ENCODE results near the gene PABPN1. TPM values are rescaled to one million over a fixed set of nuclear protein-coding genes. Genes with fewer than 3 reads are reported as not detected.

The PABPN1 gene
- total RNA-seq, 3 donors from 2014 or later (not counting 1 experiment from before 2014, with no cell fraction given): 226 to 261 (median 238) TPM

DNA sequence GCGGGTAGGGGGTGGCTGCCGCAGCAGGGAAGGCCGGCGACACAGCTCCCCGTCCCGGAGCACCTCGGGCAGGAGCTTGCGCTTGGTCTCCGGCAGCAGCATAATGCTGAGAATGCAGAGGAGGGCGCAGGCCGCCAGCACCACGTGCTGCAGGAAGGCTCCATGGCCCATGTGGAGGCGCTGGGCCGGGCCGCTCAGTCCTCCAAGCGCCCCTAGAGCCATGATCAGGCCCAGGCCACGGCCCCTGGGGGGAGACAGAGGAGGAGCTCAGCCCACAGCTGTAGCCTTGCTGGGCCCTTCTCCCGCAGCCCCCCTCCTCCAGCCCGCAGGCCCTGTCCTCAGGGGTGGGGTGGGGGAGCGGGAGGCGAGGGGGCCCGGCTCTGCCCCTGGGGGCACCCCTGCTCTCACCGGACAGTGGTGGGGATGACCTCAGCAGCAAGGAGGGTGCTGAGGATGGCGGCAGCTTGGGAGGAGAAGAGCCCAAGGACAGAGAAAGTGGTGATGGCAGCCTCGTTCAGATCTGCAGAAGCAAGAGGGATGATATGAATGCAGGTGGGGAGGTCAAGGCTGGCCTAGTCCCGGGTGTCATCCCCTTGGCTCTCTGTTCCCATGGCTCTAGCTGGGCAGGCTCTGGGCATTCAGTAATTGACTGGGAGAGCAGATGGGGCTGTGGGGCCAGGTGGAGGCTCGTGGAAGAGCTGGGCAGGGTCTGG lies 25.6 kb downstream of the PABPN1 start:
- Mint-ChIP-seq H3K4me3 (no peak overlapping the region), H3K9me3 (no peaks in the 10 kb centered on the region), H3K4me1 (peaks cover 0 to 7% of the 10 kb centered on the region in 2 donors)

DNA sequence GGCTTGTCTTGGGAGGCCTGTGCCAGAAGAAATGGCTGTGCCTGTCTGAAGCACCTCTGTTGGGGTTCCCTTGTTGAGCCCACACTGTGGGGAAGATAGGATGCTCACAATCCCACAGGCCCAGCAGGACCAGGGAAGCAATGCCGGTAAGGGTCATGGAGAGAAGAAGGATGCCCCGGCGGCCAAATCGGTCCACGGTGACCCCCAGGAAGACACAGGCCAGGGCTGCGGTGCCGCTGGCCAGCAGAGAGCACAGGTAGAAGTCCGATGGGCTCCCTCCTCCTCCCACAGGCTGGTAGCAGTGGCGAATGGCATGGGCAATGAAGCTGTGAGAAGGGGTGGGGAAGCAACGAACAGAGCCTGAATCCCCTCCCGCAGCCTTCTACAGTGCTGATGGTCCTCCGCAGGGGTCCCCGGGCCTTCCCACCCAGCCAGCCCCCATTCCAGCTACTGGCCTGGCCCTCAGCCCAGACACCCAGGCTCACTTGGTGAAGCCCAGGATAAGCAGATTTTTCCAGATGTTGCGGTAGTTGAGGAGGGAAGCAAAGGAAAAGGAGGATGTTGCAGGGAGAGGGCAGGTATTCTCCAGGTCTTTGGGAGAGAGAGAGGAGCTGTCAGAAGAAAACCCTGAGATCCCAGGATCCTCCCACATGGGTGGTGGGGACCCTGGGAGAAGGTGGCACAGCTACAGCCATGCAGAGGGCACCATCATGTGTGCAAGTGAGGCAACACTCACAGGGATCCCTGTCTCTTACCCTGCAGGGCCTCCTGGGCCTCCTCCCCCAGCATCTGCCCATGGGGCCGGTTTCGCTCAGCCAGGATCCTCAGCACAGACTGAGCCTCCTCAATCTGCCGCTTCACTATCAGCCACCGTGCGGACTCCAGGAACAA lies 26.4 kb downstream of the PABPN1 start:
- Mint-ChIP-seq H3K27ac (no peak overlapping the region), H3K4me1 (peaks cover 0 to 7% of the 10 kb centered on the region in 2 donors), H3K9me3 (no peaks in the 10 kb centered on the region), H3K27me3 (ENCODE audit: low read depth in 2 of 2) (peaks cover 32% of the 10 kb centered on the region in 2 donors), H3K4me3 (no peak overlapping the region), H3K36me3 (no peaks in the 10 kb centered on the region)
- TF ChIP-seq, protein P1, sequence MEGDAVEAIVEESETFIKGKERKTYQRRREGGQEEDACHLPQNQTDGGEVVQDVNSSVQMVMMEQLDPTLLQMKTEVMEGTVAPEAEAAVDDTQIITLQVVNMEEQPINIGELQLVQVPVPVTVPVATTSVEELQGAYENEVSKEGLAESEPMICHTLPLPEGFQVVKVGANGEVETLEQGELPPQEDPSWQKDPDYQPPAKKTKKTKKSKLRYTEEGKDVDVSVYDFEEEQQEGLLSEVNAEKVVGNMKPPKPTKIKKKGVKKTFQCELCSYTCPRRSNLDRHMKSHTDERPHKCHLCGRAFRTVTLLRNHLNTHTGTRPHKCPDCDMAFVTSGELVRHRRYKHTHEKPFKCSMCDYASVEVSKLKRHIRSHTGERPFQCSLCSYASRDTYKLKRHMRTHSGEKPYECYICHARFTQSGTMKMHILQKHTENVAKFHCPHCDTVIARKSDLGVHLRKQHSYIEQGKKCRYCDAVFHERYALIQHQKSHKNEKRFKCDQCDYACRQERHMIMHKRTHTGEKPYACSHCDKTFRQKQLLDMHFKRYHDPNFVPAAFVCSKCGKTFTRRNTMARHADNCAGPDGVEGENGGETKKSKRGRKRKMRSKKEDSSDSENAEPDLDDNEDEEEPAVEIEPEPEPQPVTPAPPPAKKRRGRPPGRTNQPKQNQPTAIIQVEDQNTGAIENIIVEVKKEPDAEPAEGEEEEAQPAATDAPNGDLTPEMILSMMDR (IDR thresholded peaks at IDR 0.05): no peak
- 95% methylated on average over 19 of the region's 19 CpGs for WGBS (ENCODE audit: insufficient coverage)
- Histone ChIP-seq H3K27ac (ENCODE audit: low read length) (no peak overlapping the region), H3K4me1 (ENCODE audit: control insufficient read depth, insufficient read depth, low read length) (peaks cover 9% of the 10 kb centered on the region), H3K36me3 (ENCODE audit: control insufficient read depth, insufficient read depth, low read length) (no peaks in the 10 kb centered on the region), H3K27me3 (ENCODE audit: control insufficient read depth, insufficient read depth, low read length) (peaks cover 13% of the 10 kb centered on the region), H3K4me3 (ENCODE audit: low read length) (no peak overlapping the region), H3K9me3 (ENCODE audit: control insufficient read depth, insufficient read depth, low read length) (no peaks in the 10 kb centered on the region)
- ATAC-seq: no peak
- intact Hi-C loops (cut with micrococcal nuclease): no loop called here
- no peak for DNase-seq

More for the DNA sequence above, 25.6 kb downstream of the PABPN1 start:
- TF ChIP-seq, protein P1 (IDR thresholded peaks at IDR 0.05): no peak
- peaks cover 1% of the 10 kb centered on the region for H3K4me1 ChIP-seq (ENCODE audit: control insufficient read depth, insufficient read depth, low read length)
- H3K36me3 Mint-ChIP-seq: no peaks in the 10 kb centered on the region
- no peaks in the 10 kb centered on the region for H3K9me3 ChIP-seq (ENCODE audit: control insufficient read depth, insufficient read depth, low read length)
- ATAC-seq (no peak), DNase-seq (no peak)
- 92% methylated on average over 27 of the region's 27 CpGs for WGBS (ENCODE audit: insufficient coverage)
- H3K27me3 Mint-ChIP-seq (ENCODE audit: low read depth in 2 of 2): peaks cover 32 to 36% of the 10 kb centered on the region in 2 donors
- intact Hi-C loops (cut with micrococcal nuclease): no loop called here
- H3K27ac ChIP-seq (ENCODE audit: low read length): no peak overlapping the region
- no peak overlapping the region for H3K4me3 ChIP-seq (ENCODE audit: low read length)
- H3K27ac Mint-ChIP-seq: no peak overlapping the region
- H3K36me3 ChIP-seq (ENCODE audit: control insufficient read depth, insufficient read depth, low read length): no peaks in the 10 kb centered on the region
- peaks cover 11% of the 10 kb centered on the region for H3K27me3 ChIP-seq (ENCODE audit: control insufficient read depth, insufficient read depth, low read length)

DNA sequence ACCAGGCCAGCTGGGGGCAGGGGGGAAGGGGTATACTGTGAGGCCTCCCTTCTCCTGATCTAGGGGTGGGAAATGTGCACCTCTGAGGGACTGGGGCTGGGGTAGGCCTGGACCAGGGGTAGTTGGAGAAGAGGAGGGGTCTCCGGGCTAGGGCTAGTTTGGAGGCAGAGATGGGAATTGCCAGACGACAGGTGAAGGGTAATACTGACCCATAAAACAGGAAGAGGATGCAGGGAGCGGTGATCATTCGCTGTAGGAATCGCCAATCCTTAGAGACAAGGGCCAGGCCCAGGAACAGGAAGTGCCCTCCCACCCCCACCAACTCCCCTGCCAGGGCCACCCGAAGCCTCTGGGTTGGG lies 27.0 kb downstream of the PABPN1 start:
- Mint-ChIP-seq H3K27me3 (ENCODE audit: low read depth in 2 of 2) (peaks cover 33 to 34% of the 10 kb centered on the region in 2 donors), H3K27ac (no peak overlapping the region), H3K4me1 (peaks cover 6 to 12% of the 10 kb centered on the region in 2 donors), H3K36me3 (no peaks in the 10 kb centered on the region), H3K4me3 (no peak overlapping the region), H3K9me3 (no peaks in the 10 kb centered on the region)
- TF ChIP-seq, protein P1 (IDR thresholded peaks at IDR 0.05): no peak
- Histone ChIP-seq H3K9me3 (ENCODE audit: control insufficient read depth, insufficient read depth, low read length) (no peaks in the 10 kb centered on the region), H3K27me3 (ENCODE audit: control insufficient read depth, insufficient read depth, low read length) (peaks cover 16% of the 10 kb centered on the region), H3K4me3 (ENCODE audit: low read length) (no peak overlapping the region), H3K36me3 (ENCODE audit: control insufficient read depth, insufficient read depth, low read length) (no peaks in the 10 kb centered on the region), H3K27ac (ENCODE audit: low read length) (no peak overlapping the region), H3K4me1 (ENCODE audit: control insufficient read depth, insufficient read depth, low read length) (peaks cover 12% of the 10 kb centered on the region)
- DNase-seq: no peak
- ATAC-seq: no peak
- 97% methylated on average over 6 of the region's 6 CpGs for WGBS (ENCODE audit: insufficient coverage)
- intact Hi-C loops (cut with micrococcal nuclease): no loop called here
